WI38 (cell line): Measurements from ENCODE around the gene CRY2.
"Not testable (repeated sequence)": the region's sequence is repeated elsewhere in the genome, so short reads cannot be mapped to it uniquely, and the experiment has no call there.

Source experiments
- H3K4me3 ChIP-seq: 2 replicates; pipeline ENCODE4 v1.5.1; 2011; ENCODE audit warnings: low read depth, mild to moderate bottlenecking, control low read depth, low read length
- TF ChIP-seq, protein P1 (sequence below): IDR thresholded peaks from 2 replicates; pipeline ENCODE4 v1.5.1; 2012; ENCODE audit warnings: low read depth, mild to moderate bottlenecking, control low read depth, low read length

Gene CRY2

DNA sequence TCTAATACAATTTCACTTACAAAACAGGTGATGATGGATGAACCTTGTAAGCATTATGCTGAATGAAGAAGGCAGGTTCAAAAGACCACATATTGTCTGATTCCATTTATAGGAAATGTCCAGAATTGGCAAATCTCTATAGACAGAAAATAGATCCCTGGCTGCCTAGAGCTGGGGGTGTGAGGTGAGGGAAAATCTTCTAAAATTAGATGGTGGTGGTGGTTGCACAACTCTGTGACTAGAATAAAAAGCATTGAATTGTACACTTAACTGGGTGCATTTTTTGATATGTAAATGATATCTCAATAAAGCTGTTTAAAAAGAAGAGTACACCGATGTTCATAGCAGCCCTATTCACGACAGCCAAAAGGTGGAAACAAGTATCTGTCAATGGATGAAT is 16.7 kb upstream of the CRY2 start:
- no peak overlapping the region for H3K4me3 ChIP-seq
- TF ChIP-seq, protein P1, sequence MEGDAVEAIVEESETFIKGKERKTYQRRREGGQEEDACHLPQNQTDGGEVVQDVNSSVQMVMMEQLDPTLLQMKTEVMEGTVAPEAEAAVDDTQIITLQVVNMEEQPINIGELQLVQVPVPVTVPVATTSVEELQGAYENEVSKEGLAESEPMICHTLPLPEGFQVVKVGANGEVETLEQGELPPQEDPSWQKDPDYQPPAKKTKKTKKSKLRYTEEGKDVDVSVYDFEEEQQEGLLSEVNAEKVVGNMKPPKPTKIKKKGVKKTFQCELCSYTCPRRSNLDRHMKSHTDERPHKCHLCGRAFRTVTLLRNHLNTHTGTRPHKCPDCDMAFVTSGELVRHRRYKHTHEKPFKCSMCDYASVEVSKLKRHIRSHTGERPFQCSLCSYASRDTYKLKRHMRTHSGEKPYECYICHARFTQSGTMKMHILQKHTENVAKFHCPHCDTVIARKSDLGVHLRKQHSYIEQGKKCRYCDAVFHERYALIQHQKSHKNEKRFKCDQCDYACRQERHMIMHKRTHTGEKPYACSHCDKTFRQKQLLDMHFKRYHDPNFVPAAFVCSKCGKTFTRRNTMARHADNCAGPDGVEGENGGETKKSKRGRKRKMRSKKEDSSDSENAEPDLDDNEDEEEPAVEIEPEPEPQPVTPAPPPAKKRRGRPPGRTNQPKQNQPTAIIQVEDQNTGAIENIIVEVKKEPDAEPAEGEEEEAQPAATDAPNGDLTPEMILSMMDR = no peak

DNA sequence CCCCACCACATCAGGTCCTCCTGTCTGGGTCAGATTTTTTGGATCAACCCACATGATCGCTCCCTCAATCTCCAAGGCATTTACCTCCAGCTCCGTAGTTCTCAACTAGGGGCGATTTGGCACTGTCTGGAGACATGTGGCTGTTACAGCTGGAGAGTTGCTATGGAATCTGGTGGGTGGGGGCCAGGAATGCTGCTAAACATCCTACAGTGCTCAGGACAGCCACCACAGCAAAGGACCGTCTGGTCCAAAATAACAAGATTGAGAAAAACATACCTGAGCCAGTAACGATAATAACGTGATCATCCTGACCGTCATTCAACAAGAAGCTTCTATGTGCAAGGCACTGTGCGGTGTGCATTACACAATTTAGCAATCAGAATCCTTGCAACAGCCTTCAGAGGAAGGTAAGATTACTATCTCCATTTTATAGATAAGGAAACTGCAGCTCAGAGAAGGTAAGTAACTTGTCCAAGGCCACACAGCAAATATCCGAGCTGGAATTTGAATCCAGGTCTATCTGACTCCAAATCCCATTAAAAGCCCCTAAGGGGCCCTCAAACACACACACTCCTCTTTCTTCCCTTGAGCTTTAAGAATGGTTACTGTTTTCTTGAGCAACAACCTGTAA is 14.3 kb upstream of the CRY2 start:
- no peak overlapping the region for H3K4me3 ChIP-seq
- TF ChIP-seq, protein P1 = no peak

DNA sequence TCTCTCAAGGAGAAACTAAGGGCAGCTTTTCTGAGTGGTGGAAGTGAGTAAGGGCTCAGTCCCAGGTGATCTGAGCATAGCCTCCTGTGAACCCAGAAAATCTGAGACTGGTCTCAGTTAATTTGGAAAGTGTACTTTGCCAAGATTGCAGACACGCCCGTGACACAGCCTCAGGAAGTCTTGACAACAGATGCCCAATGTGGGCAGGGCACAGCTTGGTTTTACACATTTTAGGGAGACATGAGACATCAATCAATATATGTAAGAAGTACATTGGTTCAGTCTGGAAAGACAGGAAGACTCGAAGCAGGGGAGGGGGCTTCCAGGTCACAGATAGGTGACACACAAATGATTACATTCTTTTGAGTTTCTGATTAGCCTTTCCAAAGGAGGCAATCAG is 13.5 kb upstream of the CRY2 start:
- no peak overlapping the region for H3K4me3 ChIP-seq
- TF ChIP-seq, protein P1 = no peak

DNA sequence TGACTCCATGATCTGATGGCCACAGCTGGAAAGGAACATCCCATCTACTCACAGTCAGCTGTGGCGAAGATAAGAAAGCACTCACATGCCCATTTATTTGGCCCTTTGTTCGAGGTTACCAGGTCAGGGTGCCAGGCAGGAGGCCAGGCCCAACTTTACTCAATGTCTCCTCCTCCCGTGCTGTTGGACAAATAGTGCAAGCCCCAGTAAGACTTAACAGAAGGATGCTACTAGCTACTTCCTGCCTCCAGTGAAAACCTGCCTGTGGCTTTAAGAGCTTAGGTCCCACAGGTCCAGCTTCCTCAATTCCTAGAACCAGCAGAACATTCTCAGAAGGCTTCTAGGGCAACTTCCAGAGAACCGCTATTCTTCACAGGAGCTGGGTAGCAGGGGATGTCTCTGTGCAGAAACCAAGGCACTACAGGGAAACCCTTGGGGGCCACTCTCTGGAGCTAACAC is 12.9 kb upstream of the CRY2 start:
- TF ChIP-seq, protein P1 = no peak

DNA sequence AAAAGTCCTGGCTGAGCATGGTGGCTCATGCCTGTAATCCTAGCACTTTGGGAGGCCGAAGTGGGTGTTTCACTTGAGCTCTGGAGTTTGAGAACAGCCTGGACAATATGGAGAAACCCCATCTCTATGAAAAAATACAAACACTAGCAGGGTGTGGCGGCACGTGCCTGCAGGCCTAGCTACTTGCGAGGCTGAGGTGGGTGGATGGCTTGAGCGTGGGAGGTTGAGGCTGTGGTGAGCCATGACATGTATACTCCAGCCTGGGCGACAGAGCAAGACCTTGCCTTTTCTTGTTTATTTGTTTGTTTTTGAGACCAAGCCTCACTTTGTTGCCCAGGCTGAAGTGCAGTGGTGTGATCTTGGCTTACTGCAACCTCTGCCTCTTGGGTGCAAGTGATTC is 8.1 kb upstream of the CRY2 start:
- TF ChIP-seq, protein P1 = no peak
- H3K4me3 ChIP-seq = no peak overlapping the region

More for the DNA sequence above, 12.9 kb upstream of the CRY2 start:
- H3K4me3 ChIP-seq = no peak overlapping the region

DNA sequence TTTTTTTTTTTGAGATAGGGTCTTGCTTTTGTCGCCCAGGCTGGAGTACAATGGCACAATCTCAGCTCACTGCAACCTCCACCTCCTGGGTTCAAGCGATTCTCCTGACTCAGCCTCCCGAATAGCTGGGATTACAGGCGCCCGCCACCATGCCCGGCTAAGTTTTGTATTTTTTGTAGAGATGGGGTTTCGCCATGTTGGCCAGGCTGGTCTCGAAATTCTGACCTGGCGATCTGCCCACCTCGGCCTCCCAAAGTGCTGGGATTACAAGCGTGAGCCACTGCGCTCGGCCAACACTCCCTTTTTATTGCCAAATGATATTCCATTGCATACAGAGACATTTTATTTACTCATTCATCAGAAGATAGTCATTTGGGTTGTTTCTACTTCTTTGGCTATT is 7.0 kb upstream of the CRY2 start:
- not testable (repeated sequence) for H3K4me3 ChIP-seq

DNA sequence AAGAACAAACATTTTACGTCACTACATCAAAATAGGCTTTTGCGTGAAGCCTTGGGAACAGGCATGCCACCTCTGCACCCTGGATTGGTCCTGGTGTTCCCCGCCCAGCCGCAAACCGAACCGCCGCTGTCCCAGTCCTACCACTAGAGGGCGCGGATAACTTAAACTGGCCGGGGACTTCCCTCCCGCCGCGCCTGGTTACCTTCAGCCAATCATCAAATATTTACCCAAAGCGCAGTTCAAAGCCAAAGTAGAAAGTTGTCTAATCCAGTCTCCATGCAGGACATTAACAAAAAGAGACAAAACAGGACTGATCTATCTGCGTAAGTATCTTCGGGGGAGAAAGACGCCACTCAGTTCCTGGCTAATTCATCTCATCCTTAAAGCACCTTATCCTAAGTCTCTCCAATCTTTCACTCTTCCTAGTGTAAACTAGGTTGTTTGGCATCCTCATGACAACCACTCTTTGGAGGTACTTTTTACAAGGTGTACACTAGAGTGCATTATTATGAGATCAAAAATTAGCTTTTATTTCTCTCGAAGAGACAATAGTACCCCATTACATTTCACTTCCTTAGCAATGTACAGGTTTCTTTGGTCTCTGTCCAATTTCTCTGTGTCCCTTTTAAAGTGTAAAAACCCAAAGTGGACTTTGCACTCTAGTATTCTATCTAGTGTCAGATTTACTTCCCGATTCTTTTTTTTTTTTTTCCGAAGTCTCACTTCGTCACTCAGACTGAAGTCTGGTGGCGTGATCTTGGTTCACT is 3.9 kb upstream of the CRY2 start:
- TF ChIP-seq, protein P1 = peak; percentile 93
- peak overlapping the region; percentile 14; the same call in 1 of the 2 replicates for H3K4me3 ChIP-seq
